ENCODE data around the gene ZNF492. TPM values are rescaled to one million over a fixed set of nuclear protein-coding genes. Genes with fewer than 3 reads are reported as not detected.

The ZNF492 gene
- total RNA-seq, 1 donor from 2014 or later, result not detected

GRCh38 chr19:22608441-22608840 is 25.7 kb upstream of the ZNF492 start:
- TF ChIP-seq EZH2 (IDR thresholded peaks at IDR 0.05) (no peak), CTCF (IDR thresholded peaks at IDR 0.05) (no peak), EZH2phosphoT487 (IDR thresholded peaks at IDR 0.05) (no peak)
- H3K4me1 Mint-ChIP-seq, result no peaks in the 10 kb centered on the region
- no peak overlapping the region for H3K4me3 Mint-ChIP-seq
- peaks cover 87% of the 10 kb centered on the region for H3K9me3 Mint-ChIP-seq
- H3K36me3 Mint-ChIP-seq, result no peaks in the 10 kb centered on the region
- no peak for DNase-seq (ENCODE audit: low spot score)
- H2AFZ ChIP-seq (replicated peaks), result no peak overlapping the region
- no peaks in the 10 kb centered on the region for H3K79me2 ChIP-seq (ENCODE audit: low read depth)
- H3K9me3 ChIP-seq (ENCODE audit: low read depth), result peaks cover 15% of the 10 kb centered on the region
- H3K27ac ChIP-seq, result no peak overlapping the region
- H4K20me1 ChIP-seq (ENCODE audit: low read depth), result no peaks in the 10 kb centered on the region
- H3F3A ChIP-seq (ENCODE audit: low read depth), result no peaks in the 10 kb centered on the region
- H3K36me3 ChIP-seq, result no peaks in the 10 kb centered on the region
- no peak overlapping the region for H3K4me3 ChIP-seq
- H3K27ac Mint-ChIP-seq, result no peak overlapping the region
- no peak overlapping the region for H3K4me2 ChIP-seq
- peaks cover 10% of the 10 kb centered on the region for H3K27me3 Mint-ChIP-seq (ENCODE audit: insufficient read depth, low read depth)
- H3K9ac ChIP-seq, result no peak overlapping the region
- H3K4me1 ChIP-seq, result no peaks in the 10 kb centered on the region
- no peaks in the 10 kb centered on the region for H3K27me3 ChIP-seq

- Mint-ChIP-seq H3K27me3 (ENCODE audit: insufficient read depth, low read depth) (peaks cover 10% of the 10 kb centered on the region), H3K36me3 (no peaks in the 10 kb centered on the region), H3K9me3 (peaks cover 86% of the 10 kb centered on the region), H3K27ac (no peak overlapping the region), H3K4me1 (no peaks in the 10 kb centered on the region), H3K4me3 (no peak overlapping the region)
- Histone ChIP-seq H4K20me1 (ENCODE audit: low read depth) (no peaks in the 10 kb centered on the region), H3K36me3 (no peaks in the 10 kb centered on the region), H3F3A (ENCODE audit: low read depth) (no peaks in the 10 kb centered on the region), H3K9me3 (ENCODE audit: low read depth) (peaks cover 15% of the 10 kb centered on the region), H3K9ac (no peak overlapping the region), H3K4me1 (no peaks in the 10 kb centered on the region), H3K4me2 (no peak overlapping the region), H3K79me2 (ENCODE audit: low read depth) (no peaks in the 10 kb centered on the region), H3K27ac (no peak overlapping the region), H3K27me3 (no peaks in the 10 kb centered on the region), H2AFZ (replicated peaks) (no peak overlapping the region), H3K4me3 (no peak overlapping the region)
- no peak for DNase-seq (ENCODE audit: low spot score)
- TF ChIP-seq EZH2 (IDR thresholded peaks at IDR 0.05), result no peak
These were observed 24.5 kb upstream of the ZNF492 start for GRCh38 chr19:22609630-22610029.

- H3K36me3 ChIP-seq, result no peaks in the 10 kb centered on the region
- no peaks in the 10 kb centered on the region for H3K36me3 Mint-ChIP-seq
- no peaks in the 10 kb centered on the region for H3F3A ChIP-seq (ENCODE audit: low read depth)
- H3K9ac ChIP-seq, result no peak overlapping the region
- no peaks in the 10 kb centered on the region for H4K20me1 ChIP-seq (ENCODE audit: low read depth)
- peaks cover 10% of the 10 kb centered on the region for H3K27me3 Mint-ChIP-seq (ENCODE audit: insufficient read depth, low read depth)
- H3K9me3 ChIP-seq (ENCODE audit: low read depth), result peaks cover 15% of the 10 kb centered on the region
- no peak overlapping the region for H3K27ac Mint-ChIP-seq
- no peak overlapping the region for H3K27ac ChIP-seq
- H3K4me3 ChIP-seq, result no peak overlapping the region
- no peak overlapping the region for H3K4me3 Mint-ChIP-seq
- no peaks in the 10 kb centered on the region for H3K27me3 ChIP-seq
- DNase-seq (ENCODE audit: low spot score), result no peak
- no peaks in the 10 kb centered on the region for H3K79me2 ChIP-seq (ENCODE audit: low read depth)
- H3K4me1 ChIP-seq, result no peaks in the 10 kb centered on the region
- H3K4me2 ChIP-seq, result no peak overlapping the region
- H3K9me3 Mint-ChIP-seq, result peaks cover 84% of the 10 kb centered on the region
- H2AFZ ChIP-seq (replicated peaks), result no peak overlapping the region
- TF ChIP-seq EZH2 (IDR thresholded peaks at IDR 0.05), result no peak
- TF ChIP-seq CTCF (IDR thresholded peaks at IDR 0.05), result no peak
- TF ChIP-seq EZH2phosphoT487 (IDR thresholded peaks at IDR 0.05), result no peak
- H3K4me1 Mint-ChIP-seq, result no peaks in the 10 kb centered on the region
These were observed 24.0 kb upstream of the ZNF492 start for GRCh38 chr19:22610121-22610520.

GRCh38 chr19:22612316-22612715 is 21.8 kb upstream of the ZNF492 start:
- TF ChIP-seq CTCF (IDR thresholded peaks at IDR 0.05) (no peak), EZH2phosphoT487 (IDR thresholded peaks at IDR 0.05) (no peak), EZH2 (IDR thresholded peaks at IDR 0.05) (no peak)
- Histone ChIP-seq H3K4me3 (no peak overlapping the region), H3K36me3 (no peaks in the 10 kb centered on the region), H3K9ac (no peak overlapping the region), H2AFZ (replicated peaks) (no peak overlapping the region), H3F3A (ENCODE audit: low read depth) (no peaks in the 10 kb centered on the region), H3K79me2 (ENCODE audit: low read depth) (no peaks in the 10 kb centered on the region), H3K27ac (no peak overlapping the region), H3K4me2 (no peak overlapping the region), H3K9me3 (ENCODE audit: low read depth) (peaks cover 9% of the 10 kb centered on the region), H3K4me1 (no peaks in the 10 kb centered on the region), H4K20me1 (ENCODE audit: low read depth) (no peaks in the 10 kb centered on the region), H3K27me3 (no peaks in the 10 kb centered on the region)
- H3K4me1 Mint-ChIP-seq, result no peaks in the 10 kb centered on the region
- H3K27me3 Mint-ChIP-seq (ENCODE audit: insufficient read depth, low read depth), result peaks cover 6% of the 10 kb centered on the region
- H3K27ac Mint-ChIP-seq, result no peak overlapping the region
- H3K36me3 Mint-ChIP-seq, result no peaks in the 10 kb centered on the region
- H3K4me3 Mint-ChIP-seq, result no peak overlapping the region
- DNase-seq (ENCODE audit: low spot score), result no peak
- H3K9me3 Mint-ChIP-seq, result peaks cover 81% of the 10 kb centered on the region
